Ecto neural progenitor cell (in vitro differentiated cells): ENCODE results near the gene MAB21L2.

Source experiments
- DNase-seq: peaks from one replicate; pipeline ENCODE4 v3.0.0-alpha.2; 2018; ENCODE audit warnings: low spot score

The MAB21L2 gene

DNA sequence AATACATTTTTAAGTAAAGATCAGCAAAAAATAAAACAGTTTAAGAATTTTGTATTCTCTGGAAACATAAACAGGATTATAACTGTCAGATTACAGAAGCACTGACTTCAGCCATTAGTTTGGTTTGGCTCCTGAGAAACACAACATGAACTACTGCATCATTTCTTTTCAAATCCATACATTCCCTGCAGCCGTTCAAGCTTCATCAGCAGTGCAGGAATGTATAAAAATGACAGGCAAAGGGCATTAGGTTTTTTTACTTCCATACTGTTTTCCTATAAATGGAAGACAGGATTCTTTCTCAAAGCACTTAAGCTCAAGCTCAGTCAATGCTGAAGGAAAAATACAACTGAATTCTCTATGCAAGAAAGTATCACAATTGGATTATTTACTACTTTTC lies 4.2 kb upstream of the MAB21L2 start:
- no peak for DNase-seq

DNA sequence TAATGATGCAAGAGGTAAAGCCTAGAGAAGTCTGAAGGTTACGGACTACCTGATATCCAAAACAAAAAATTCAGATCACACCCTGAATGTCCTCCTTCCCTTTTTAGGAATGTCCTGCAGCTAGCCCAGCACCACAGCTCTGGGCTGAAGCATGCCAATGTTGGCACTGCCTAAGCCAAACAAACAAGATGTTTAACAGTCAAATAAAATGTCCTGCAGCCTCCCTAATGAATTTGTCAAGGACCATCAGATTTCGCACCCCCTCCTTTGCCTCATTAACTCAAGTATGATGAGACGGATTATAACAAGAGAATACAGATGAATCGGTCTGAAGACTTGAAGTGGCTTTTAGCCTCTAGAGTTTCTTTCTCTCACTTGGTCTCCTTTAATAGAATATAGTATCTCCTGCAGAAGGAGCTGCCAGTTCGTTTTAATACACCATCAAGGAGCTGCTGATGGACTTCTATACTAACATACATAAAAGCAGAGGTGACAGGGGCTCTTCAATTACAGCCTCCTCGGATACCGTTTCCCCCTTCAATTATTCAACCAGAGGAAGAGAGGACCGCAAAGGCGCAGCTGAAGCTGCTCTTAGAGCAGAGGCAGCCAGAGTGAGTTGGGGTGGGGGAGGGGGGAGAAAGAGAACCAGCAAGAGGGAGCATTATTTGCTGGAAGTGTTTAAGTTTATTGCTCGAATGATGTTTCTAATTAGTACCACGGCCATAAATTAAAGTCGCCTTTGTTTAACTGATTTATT lies 3.0 kb upstream of the MAB21L2 start:
- DNase-seq, result peak; percentile 58

DNA sequence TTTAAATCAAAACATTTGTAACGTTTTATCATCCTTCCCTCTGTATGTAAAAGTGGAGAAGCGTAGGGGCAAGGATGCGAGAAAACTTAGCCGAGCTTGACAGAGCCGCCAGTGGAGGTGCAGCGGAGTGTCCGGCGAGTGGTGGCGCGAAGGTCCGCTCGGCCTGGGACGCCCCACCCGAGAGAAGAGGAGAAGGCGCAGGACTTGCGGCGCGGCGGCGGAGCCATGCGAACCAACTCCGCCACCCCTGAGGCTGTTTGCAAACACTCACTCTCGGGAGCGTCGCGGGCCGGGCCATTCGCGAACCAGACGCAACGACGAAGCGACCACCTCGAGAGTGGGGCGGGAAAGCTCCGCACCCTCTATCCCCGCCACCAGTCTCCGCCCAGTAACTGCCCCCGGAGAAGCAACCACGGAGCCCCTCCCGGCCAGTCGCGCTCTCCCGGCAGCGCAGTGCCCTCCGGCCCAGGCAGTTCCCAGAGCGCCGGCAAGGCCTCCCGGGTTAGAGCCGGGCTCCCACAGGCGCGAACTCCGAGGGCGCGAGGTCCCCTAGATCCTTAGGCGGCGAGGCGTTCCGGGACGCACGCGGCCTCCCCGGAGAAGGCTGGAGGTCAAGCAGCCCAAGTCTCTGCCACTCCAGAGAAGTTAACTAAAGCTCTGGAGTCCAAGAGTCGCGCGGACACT lies 2.3 kb upstream of the MAB21L2 start:
- DNase-seq, result peak; percentile 74

DNA sequence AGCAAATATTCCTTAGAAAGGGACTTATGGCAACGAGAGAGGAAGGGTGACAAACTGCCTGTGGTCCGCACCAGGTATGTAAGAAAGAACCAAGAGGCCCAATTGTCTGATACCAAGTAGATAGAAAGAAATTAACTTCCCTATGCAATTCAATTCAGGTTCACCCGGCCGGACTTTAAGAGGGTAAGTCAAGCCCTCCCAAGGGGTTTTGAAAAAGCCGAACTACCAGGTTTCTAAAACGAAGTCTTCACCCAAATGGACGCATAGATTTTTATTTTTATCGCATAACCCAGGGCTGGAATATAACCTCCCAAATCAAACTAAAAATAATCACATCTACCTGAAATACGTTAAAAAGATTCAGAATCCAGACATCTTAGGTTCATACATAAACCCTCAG lies 1.6 kb upstream of the MAB21L2 start:
- DNase-seq, result no peak

DNA sequence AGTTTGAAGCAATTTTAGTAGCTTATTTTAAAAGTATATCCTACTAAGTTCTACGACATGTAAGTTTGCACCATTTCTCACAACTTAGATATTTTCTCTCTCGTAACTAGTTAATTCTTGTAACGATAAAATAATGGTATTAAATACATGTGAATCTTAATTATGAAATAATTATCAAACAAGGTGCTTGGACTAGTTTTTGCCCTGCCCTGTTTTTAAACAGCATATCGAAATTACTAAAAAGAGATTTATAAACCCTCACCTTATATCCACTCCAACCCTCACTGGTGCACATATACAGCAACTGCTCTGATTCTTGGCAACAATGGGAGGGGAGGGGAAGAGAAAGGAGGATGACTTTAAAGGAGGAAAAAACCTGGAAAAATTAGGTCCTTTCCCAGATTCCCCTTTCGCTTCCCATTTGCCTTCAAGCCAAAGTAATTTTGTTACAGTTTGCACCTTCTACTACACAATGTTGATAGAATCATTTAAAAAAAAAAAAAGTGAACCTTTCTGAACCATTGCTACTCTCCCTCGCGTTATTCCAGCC lies 820 bp upstream of the MAB21L2 start:
- no peak for DNase-seq

DNA sequence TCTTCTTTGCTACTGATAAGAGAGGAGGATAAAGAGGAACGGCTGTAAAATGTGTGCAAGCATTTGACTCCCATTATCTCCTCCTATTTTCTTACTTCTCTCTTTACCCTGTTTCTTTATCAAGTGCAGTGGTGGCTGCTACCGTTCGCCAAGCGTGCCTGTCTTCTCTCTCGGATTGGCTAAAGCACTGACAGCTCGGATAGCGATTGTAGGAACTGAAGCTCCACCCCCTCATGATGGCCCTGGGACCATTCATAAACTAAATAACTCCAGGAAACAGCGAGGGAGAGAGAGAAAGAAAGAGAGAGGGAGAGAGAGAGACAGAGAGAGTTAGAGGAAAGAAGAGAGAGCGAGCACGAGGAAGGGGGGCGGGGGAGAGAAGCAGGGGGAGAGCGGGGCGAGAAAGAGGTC lies 305 bp upstream of the MAB21L2 start:
- peak; percentile 77 for DNase-seq

- peak; percentile 59 for DNase-seq
Measured at GRCh38 chr4:150582873-150583286, 929 bp downstream of the MAB21L2 start.

- DNase-seq, result peak; percentile 67
Measured at GRCh38 chr4:150583287-150584110, 1.5 kb downstream of the MAB21L2 start.

DNA sequence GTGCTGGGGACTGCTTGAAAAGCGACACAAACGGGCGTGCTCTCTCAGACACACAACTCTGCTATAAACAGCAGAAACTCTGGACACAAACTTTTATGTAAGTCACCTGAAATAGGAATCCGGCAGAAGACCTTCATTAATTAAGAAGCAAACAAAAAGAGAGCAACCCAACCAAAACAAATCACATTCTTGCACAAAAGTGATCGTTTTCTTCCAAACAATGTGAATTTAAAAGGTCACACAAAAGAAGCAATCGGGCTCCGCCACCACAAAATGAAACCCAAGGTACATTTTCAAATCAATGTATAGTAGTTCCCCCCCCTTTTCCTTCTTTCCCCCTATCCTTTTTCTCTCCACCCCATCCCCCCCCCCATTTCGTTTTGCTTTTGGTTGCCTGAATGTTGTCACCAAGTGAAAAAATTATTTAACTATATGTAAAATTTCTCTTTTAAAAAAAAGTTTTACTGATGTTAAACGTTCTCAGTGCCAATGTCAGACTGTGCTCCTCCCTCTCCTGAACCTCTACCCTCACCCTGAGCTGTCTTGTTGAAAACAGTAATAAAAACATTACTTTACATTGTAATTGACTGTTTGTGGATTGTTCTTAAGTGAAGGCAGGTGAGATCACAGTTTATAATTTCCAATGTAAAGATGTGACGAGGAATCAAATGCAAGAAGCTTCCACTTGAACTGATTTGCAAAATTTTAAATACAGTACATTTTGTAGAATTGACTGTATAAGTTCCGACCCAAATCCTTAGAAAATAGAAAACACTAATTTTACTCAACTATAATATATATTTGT lies 2.4 kb downstream of the MAB21L2 start:
- no peak for DNase-seq

DNA sequence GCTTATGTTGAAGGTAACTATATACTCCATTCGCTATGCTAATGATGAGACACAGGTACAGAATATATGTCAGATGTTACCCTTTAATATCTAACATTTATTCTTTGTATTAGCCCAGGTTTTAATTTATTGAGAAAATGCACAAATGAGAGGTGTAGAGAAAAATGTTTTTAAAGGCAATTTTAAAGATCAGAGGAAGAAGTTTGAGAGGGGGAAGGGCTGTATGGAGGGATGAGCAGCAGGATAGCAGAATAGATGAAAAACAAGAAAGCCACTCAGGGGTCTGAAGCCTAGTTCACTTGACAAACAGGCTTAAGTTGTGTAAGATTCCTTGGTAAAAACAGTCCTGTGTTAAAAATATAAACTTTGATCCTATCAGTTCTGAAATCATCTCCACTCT lies 3.7 kb downstream of the MAB21L2 start:
- no peak for DNase-seq

GRCh38 chr4:150586162-150586810 lies 4.3 kb downstream of the MAB21L2 start:
- DNase-seq, result no peak

DNA sequence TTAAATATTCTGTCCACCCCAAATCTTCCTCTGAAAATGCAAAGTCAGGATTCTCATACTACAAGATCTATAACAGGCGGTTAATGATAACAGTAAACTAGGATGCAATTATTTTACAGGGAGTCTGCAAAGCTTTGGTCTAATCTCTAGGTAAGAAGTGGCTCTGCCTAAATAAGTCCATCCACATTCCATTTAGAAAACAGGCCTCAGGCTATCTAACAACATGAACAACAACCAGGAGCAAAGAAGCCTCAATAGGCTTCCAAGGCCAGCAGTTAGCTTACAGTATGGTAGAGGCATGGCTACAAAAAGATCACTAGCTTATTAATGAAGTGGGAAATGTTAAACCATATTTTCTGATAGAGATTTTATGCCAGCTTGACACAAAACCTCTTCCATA lies 6.4 kb downstream of the MAB21L2 start:
- no peak for DNase-seq

- DNase-seq, result no peak
Measured at GRCh38 chr4:150589157-150589556, 7.2 kb downstream of the MAB21L2 start.

DNA sequence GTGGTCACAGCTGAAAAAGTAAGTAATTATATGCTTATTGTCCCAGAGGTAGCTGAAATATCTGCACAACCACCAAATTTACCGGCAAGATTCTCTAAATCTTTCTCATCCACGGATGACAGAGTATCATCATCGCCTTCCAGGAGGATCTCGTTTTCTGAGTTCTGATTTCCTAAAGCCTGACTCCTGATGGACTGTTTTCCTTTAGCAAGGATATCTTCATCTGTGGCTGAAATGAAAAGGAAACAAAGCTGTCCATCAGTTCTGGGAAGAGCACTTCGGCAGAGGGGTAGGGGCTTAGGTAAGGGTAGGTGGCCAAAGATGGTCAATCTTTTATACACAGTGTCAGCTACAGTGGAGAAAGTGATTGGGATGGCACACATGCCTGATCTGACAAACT lies 8.7 kb downstream of the MAB21L2 start:
- no peak for DNase-seq

DNA sequence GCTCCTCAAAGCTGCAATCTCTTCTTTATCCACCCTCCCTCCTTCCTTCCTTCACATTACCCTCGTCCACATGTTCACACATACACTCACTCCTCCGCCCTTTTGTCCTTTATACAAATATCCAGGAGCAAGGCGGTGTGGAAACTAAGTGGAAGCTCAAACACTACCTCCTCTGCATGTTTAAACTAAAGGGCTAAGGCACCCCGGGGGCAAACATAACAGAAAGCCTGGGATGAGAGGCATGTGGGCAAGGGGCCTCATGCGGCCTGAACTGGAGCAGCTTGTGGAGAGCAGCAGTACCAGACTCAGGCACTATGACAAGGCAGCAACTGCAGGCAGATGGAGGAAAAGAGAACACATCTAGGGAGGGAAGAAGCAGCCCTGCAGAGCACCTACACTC lies 9.5 kb downstream of the MAB21L2 start:
- peak; percentile 77 for DNase-seq

DNA sequence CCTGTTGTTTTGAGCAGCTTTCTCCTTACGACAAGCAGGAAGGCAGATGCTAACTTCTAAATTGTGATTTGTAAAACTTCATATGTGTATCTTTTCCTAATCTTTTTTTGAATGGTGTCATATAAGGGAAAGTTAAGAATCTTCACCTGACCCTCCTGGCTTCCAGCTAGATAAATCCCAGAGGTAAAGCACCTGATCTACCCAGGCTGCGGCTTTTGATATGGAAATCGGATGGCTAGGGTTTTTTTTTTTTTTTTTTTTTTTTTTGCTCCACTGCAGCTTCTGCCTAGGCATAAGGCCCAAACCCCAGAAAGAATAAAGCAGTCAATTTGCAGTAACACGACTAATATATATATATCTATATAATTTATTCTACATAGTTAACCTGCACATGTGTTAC lies 10.0 kb downstream of the MAB21L2 start:
- DNase-seq, result no peak

GRCh38 chr4:150593996-150594395 lies 12.0 kb downstream of the MAB21L2 start:
- DNase-seq, result no peak

DNA sequence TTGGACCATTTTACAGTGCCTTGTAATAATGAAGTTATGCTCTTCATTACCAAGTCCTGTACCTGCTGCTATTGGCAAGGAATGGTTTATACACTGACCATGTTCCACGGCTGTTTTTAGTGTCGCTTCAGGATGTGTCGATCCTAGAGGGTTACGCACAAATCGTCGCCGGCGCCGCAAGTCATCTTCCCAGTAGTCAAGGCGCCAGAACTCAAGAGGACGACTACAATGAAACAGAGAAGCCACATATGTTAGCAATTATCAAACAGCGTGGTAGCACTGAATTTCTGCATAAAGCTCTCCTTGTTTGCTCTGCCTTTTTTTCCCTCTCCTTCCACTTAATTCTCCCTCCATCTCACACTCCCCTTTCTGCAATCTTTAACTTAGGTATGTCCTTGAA lies 17.0 kb downstream of the MAB21L2 start:
- no peak for DNase-seq

- no peak for DNase-seq
Measured at GRCh38 chr4:150599547-150599946, 17.6 kb downstream of the MAB21L2 start.

DNA sequence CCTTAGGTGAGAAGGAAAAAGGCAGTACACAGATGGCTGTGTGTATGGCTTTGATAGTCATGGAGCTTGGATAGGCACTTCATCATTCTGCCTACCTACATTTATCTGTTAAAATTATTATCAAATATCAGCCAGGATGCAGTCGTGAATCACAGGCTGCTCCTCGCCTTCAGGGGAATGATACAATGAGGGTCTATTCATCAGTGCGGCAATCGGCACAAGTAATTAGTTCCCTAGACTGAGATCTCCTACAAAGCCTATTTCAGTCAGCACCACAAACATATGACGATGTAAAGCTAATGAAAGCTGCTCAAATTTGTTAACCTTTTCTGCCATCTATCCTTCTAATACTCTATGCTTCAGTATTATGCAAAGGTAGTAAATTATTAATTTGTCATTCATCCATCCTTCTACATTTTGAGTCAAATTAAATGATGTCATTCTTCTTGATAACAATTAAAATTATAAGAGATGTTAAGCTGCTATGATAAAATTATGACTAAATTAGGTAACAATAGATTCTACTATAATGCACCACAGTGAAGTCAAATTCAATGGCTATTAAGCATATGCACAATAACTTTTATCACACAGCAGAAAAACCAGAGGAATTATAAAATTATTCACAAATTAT lies 19.0 kb downstream of the MAB21L2 start:
- no peak for DNase-seq

GRCh38 chr4:150609131-150609530 lies 27.2 kb downstream of the MAB21L2 start:
- DNase-seq, result no peak
